Nephron progenitor cell (in vitro differentiated cells): ENCODE measurements around the gene CSAD.
A peak's percentile ranks its signal among the peaks of the same experiment; 100 is the strongest.
"Not testable (repeated sequence)": the region's sequence is repeated elsewhere in the genome, so short reads cannot be mapped to it uniquely, and the experiment has no call there.

Experiments
- DNase-seq: peaks from one replicate; pipeline ENCODE4 v3.0.0; 2021
- H3K27ac Mint-ChIP-seq: 2 replicates; pipeline ENCODE4 v1.8.0; 2021; ENCODE audit warnings: mild to moderate bottlenecking, moderate library complexity, mixed read lengths
- H3K27me3 Mint-ChIP-seq: 2 replicates; pipeline ENCODE4 v1.8.0; 2021; ENCODE audit warnings: mild to moderate bottlenecking, low read depth, mixed read lengths; ENCODE audit not compliant: poor library complexity
- H3K36me3 Mint-ChIP-seq: 2 replicates; pipeline ENCODE4 v1.8.0; 2021; ENCODE audit warnings: low read depth, mixed read lengths
- H3K4me1 Mint-ChIP-seq: 2 replicates; pipeline ENCODE4 v1.8.0; 2021; ENCODE audit warnings: mixed read lengths
- H3K4me3 Mint-ChIP-seq: 2 replicates; pipeline ENCODE4 v1.8.0; 2021; ENCODE audit warnings: mild to moderate bottlenecking, moderate library complexity, mixed read lengths
- H3K9me3 Mint-ChIP-seq: 2 replicates; pipeline ENCODE4 v1.8.0; 2021; ENCODE audit warnings: mild to moderate bottlenecking, moderate library complexity, mixed read lengths
- TF ChIP-seq, protein P1 (sequence below): fragments of 200-600 bp; sonication (generic); IDR thresholded peaks from 2 replicates; pipeline ENCODE4 v1.5.0; 2021; ENCODE audit warnings: antibody characterized with exemption

The CSAD gene

GRCh38 chr12:53180931-53181645 lies 363 bp upstream of the CSAD start:
- peaks cover 57% of the 10 kb centered on the region for H3K4me1 Mint-ChIP-seq

GRCh38 chr12:53179687-53180219 lies 972 bp downstream of the CSAD start:
- peak; percentile 33 for DNase-seq
- Mint-ChIP-seq H3K4me1 (peaks cover 67% of the 10 kb centered on the region), H3K4me3 (peak overlapping the region; percentile 85), H3K36me3 (peaks cover 36% of the 10 kb centered on the region), H3K27me3 (peaks cover 3% of the 10 kb centered on the region), H3K27ac (peak overlapping the region; percentile 97), H3K9me3 (no peaks in the 10 kb centered on the region)
- TF ChIP-seq, protein P1, sequence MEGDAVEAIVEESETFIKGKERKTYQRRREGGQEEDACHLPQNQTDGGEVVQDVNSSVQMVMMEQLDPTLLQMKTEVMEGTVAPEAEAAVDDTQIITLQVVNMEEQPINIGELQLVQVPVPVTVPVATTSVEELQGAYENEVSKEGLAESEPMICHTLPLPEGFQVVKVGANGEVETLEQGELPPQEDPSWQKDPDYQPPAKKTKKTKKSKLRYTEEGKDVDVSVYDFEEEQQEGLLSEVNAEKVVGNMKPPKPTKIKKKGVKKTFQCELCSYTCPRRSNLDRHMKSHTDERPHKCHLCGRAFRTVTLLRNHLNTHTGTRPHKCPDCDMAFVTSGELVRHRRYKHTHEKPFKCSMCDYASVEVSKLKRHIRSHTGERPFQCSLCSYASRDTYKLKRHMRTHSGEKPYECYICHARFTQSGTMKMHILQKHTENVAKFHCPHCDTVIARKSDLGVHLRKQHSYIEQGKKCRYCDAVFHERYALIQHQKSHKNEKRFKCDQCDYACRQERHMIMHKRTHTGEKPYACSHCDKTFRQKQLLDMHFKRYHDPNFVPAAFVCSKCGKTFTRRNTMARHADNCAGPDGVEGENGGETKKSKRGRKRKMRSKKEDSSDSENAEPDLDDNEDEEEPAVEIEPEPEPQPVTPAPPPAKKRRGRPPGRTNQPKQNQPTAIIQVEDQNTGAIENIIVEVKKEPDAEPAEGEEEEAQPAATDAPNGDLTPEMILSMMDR: no peak

More at GRCh38 chr12:53180931-53181645, 363 bp upstream of the CSAD start:
- H3K9me3 Mint-ChIP-seq: no peaks in the 10 kb centered on the region
- peak overlapping the region; percentile 94 for H3K4me3 Mint-ChIP-seq
- H3K27ac Mint-ChIP-seq: peak overlapping the region; percentile 99
- peak; percentile 83 for DNase-seq
- TF ChIP-seq, protein P1: no peak
- H3K27me3 Mint-ChIP-seq: peaks cover 3% of the 10 kb centered on the region
- peaks cover 49% of the 10 kb centered on the region for H3K36me3 Mint-ChIP-seq

GRCh38 chr12:53178803-53179202 lies 1.9 kb downstream of the CSAD start:
- H3K4me1 Mint-ChIP-seq: peaks cover 60% of the 10 kb centered on the region

GRCh38 chr12:53177447-53177846 lies 3.3 kb downstream of the CSAD start:
- not testable (repeated sequence) for DNase-seq, H3K9me3 Mint-ChIP-seq
- H3K4me1 Mint-ChIP-seq: peaks cover 59% of the 10 kb centered on the region

More at GRCh38 chr12:53178803-53179202, 1.9 kb downstream of the CSAD start:
- H3K27me3 Mint-ChIP-seq, H3K9me3 Mint-ChIP-seq, DNase-seq: not testable (repeated sequence)
- peak overlapping the region; percentile 97 for H3K27ac Mint-ChIP-seq
- H3K4me3 Mint-ChIP-seq: peak overlapping the region; percentile 85
- H3K36me3 Mint-ChIP-seq: peaks cover 27% of the 10 kb centered on the region

GRCh38 chr12:53176750-53177149 lies 4.0 kb downstream of the CSAD start:
- DNase-seq: no peak
- no peaks in the 10 kb centered on the region for H3K9me3 Mint-ChIP-seq
- peaks cover 57% of the 10 kb centered on the region for H3K4me1 Mint-ChIP-seq
- H3K36me3 Mint-ChIP-seq: peaks cover 6% of the 10 kb centered on the region
- no peak overlapping the region for H3K27ac Mint-ChIP-seq
- H3K4me3 Mint-ChIP-seq: no peak overlapping the region
- H3K27me3 Mint-ChIP-seq: peaks cover 7% of the 10 kb centered on the region
- TF ChIP-seq, protein P1: no peak

More at GRCh38 chr12:53177447-53177846, 3.3 kb downstream of the CSAD start:
- H3K27ac Mint-ChIP-seq, H3K4me3 Mint-ChIP-seq, H3K27me3 Mint-ChIP-seq: not testable (repeated sequence)
- peaks cover 13% of the 10 kb centered on the region for H3K36me3 Mint-ChIP-seq

DNA sequence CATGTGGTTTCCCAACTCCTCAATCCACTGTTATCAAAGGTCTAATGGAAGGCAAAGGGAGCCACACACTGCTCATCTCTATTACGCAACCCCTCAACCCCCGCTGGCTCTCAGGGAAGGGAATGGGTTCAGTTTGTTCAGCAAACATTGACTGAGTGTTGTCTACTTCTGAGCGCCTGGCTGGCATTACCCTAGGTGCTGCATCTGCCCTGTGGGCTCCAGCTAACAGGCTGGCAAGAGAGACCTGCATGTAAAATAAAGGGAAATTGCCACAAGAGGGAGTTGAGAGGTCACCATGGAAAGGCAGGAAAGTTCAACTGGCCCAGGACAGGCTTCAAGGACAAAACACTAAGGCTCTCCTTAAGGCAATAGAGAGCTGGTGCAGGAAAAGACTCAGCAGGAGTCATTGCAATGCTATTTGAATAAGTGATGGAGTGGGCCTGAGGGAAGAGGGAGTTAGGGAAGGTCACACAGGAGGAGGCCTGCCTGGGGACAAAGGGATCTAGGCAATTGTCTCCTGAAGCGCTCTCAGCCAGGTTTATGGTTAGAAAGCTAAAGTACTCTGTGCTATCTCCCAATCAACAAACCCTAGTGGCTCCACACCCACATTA lies 5.7 kb downstream of the CSAD start:
- H3K36me3 Mint-ChIP-seq: no peaks in the 10 kb centered on the region
- H3K4me3 Mint-ChIP-seq: no peak overlapping the region
- no peak for DNase-seq
- H3K4me1 Mint-ChIP-seq: peaks cover 66% of the 10 kb centered on the region
- H3K9me3 Mint-ChIP-seq: no peaks in the 10 kb centered on the region
- no peak overlapping the region for H3K27ac Mint-ChIP-seq
- peaks cover 7% of the 10 kb centered on the region for H3K27me3 Mint-ChIP-seq
- TF ChIP-seq, protein P1: peak; percentile 14
